ENCODE data around the gene TCERG1L.

Gene TCERG1L

GRCh38 chr10:131200856-131201470 lies 110.6 kb downstream of the TCERG1L start:
- TF ChIP-seq REST (IDR thresholded peaks at IDR 0.05; ENCODE audit: insufficient read depth in 1 of 2, low read depth in 2 of 2, low read length in 2 of 2) = no peak
- TF ChIP-seq FOXP2 (optimal IDR thresholded peaks at IDR 0.05; ENCODE audit: borderline replicate concordance, extremely low read depth, extremely low read length, insufficient read depth) = no peak
- TF ChIP-seq TAF1 (IDR thresholded peaks at IDR 0.05; ENCODE audit: borderline replicate concordance, insufficient read depth, low read length) = no peak
- no peak for TF ChIP-seq SIN3A (IDR thresholded peaks at IDR 0.05; ENCODE audit: borderline replicate concordance, insufficient read depth, low read length)
- TF ChIP-seq POLR2AphosphoS5 (IDR thresholded peaks at IDR 0.05; ENCODE audit: low read depth, low read length) = no peak

- TF ChIP-seq REST (IDR thresholded peaks at IDR 0.05; ENCODE audit: insufficient read depth in 1 of 2, low read depth in 2 of 2, low read length in 2 of 2) = no peak
- TF ChIP-seq TAF1 (IDR thresholded peaks at IDR 0.05; ENCODE audit: borderline replicate concordance, insufficient read depth, low read length) = no peak
- TF ChIP-seq FOXP2 (optimal IDR thresholded peaks at IDR 0.05; ENCODE audit: borderline replicate concordance, extremely low read depth, extremely low read length, insufficient read depth) = no peak
- TF ChIP-seq POLR2AphosphoS5 (IDR thresholded peaks at IDR 0.05; ENCODE audit: low read depth, low read length) = no peak
- TF ChIP-seq SIN3A (IDR thresholded peaks at IDR 0.05; ENCODE audit: borderline replicate concordance, insufficient read depth, low read length) = no peak
Observed at GRCh38 chr10:131199646-131200045, 111.9 kb downstream of the TCERG1L start.

GRCh38 chr10:131198843-131199242 lies 112.7 kb downstream of the TCERG1L start:
- no peak for TF ChIP-seq FOXP2 (optimal IDR thresholded peaks at IDR 0.05; ENCODE audit: borderline replicate concordance, extremely low read depth, extremely low read length, insufficient read depth)
- TF ChIP-seq TAF1 (IDR thresholded peaks at IDR 0.05; ENCODE audit: borderline replicate concordance, insufficient read depth, low read length) = no peak
- TF ChIP-seq POLR2AphosphoS5 (IDR thresholded peaks at IDR 0.05; ENCODE audit: low read depth, low read length) = no peak
- no peak for TF ChIP-seq SIN3A (IDR thresholded peaks at IDR 0.05; ENCODE audit: borderline replicate concordance, insufficient read depth, low read length)
- no peak for TF ChIP-seq REST (IDR thresholded peaks at IDR 0.05; ENCODE audit: insufficient read depth in 1 of 2, low read depth in 2 of 2, low read length in 2 of 2)

- TF ChIP-seq REST (IDR thresholded peaks at IDR 0.05; ENCODE audit: insufficient read depth in 1 of 2, low read depth in 2 of 2, low read length in 2 of 2) (no peak), POLR2AphosphoS5 (IDR thresholded peaks at IDR 0.05; ENCODE audit: low read depth, low read length) (no peak), SIN3A (IDR thresholded peaks at IDR 0.05; ENCODE audit: borderline replicate concordance, insufficient read depth, low read length) (no peak), TAF1 (IDR thresholded peaks at IDR 0.05; ENCODE audit: borderline replicate concordance, insufficient read depth, low read length) (no peak), FOXP2 (optimal IDR thresholded peaks at IDR 0.05; ENCODE audit: borderline replicate concordance, extremely low read depth, extremely low read length, insufficient read depth) (no peak)
Observed at GRCh38 chr10:131198401-131198800, 113.1 kb downstream of the TCERG1L start.
